Stimulated activated CD4-positive, alpha-beta T cell treated with anti-CD3 and anti-CD28 coated beads, Interleukin-12 subunit alpha, Interleukin-12 subunit beta, amount 100 ng/mL, for 24 hours (primary cell): ENCODE data around the gene SPRR3.

Source experiments
- DNase-seq, 2 experiments: peaks; one replicate each; pipeline ENCODE4 v3.0.0-alpha.2; 2020; ENCODE audit warnings: low read depth in 2 of 2

Gene SPRR3

DNA sequence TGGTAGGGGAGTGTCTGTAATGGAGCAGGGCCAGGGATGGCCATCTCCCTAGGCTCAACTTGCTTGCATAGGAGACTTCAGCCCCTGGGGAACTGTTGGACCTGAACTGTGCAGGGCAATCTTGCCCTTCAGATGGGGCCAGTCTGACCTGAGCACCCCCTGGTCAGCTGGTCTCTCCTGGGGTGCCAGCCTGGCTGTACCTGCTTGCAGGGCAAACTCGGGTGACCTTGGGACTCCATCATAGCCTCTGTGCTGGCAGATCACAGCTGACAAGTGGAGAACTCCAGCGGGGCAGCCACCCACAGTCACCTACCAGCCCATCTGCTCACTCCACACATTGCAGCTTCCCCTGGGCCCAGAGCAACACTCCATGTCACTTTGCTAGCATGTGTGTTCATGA lies 47.7 kb downstream of the SPRR3 start:
- no peak for DNase-seq
